K562 (cell line): Measurements from ENCODE around the gene KCNAB2. TPM values are rescaled to one million over a fixed set of nuclear protein-coding genes. Genes with fewer than 3 reads are reported as not detected.

ENCODE experiments used
- HNRNPK ChIP-seq: fragments of 200-400 bp; formaldehyde crosslinking; IDR thresholded peaks from one replicate; pipeline ENCODE4 v1.6.1; 2018; ENCODE audit warnings: mild to moderate bottlenecking, low read depth, low read length; ENCODE audit not compliant: poor library complexity, severe bottlenecking
- KLF6 ChIP-seq: fragments of 250-450 bp; sonication (Bioruptor Pico); IDR thresholded peaks from 2 replicates; pipeline ENCODE4 v1.4.0; 2020; ENCODE audit warnings: mild to moderate bottlenecking, moderate library complexity, borderline replicate concordance
- L3MBTL2 ChIP-seq: fragments of 450-650 bp; IDR thresholded peaks from 2 replicates; pipeline ENCODE4 v1.6.1; 2016; ENCODE audit warnings: mild to moderate bottlenecking, moderate library complexity
- MEIS2 ChIP-seq: fragments of 450-650 bp; IDR thresholded peaks from 2 replicates; pipeline ENCODE4 v1.6.1; 2014; ENCODE audit warnings: mild to moderate bottlenecking; ENCODE audit not compliant: partially characterized antibody
- NR2C1 ChIP-seq, 2 experiments: fragments of 450-650 bp; IDR thresholded peaks; 2 replicates each; pipeline ENCODE4 v1.6.1; 2017; ENCODE audit warnings: mild to moderate bottlenecking in 2 of 2, antibody characterized with exemption in 1 of 2, inconsistent platforms in 1 of 2, missing compliant biosample characterization in 1 of 2, missing genetic modification characterization in 1 of 2
- ZNF589 ChIP-seq: fragments of 200-800 bp; sonication (Bioruptor generic); IDR thresholded peaks from 2 replicates; pipeline ENCODE4 v1.6.1; 2016; ENCODE audit warnings: low read depth, missing genetic modification characterization, missing compliant biosample characterization
- ZNF75A ChIP-seq: fragments of 450-650 bp; formaldehyde crosslinking; IDR thresholded peaks from 2 replicates; pipeline ENCODE4 v1.4.0; 2020; ENCODE audit warnings: mild to moderate bottlenecking
- polyA plus RNA-seq, 8 experiments: library from polyadenylated mRNA; depleted of rRNA in 4 of 8; stranded (reverse) in 5 of 8; unstranded in 3 of 8; fragments of >200 nt; fragmentation: Nextera tagmentation in 2 of 8; fragmentation: Illumina TruSeq in 1 of 8; extraction: Ambion mirVana in 2 of 8; extraction: Trizol in 1 of 8; gene quantifications; 2 replicates each; pipeline versions ENCODE4 v1.2.1 to v1.2.3, GENCODE V29; 2011 to 2014; ENCODE audit warnings: inconsistent platforms in 1 of 8, missing spikeins in 1 of 8
- total RNA-seq, 7 experiments: library from RNA; depleted of rRNA in 6 of 7; stranded (reverse); fragments of >200 nt in 6 of 7; fragmentation: Illumina TruSeq in 2 of 7; extraction: Trizol in 2 of 7; gene quantifications; 2 replicates each; pipeline versions ENCODE4 v1.2.1 to v1.2.3, GENCODE V29; 2011 to 2021; ENCODE audit warnings: low replicate concordance in 1 of 7
- TF ChIP-seq, protein P1 (sequence below): fragments of 450-650 bp; conservative IDR thresholded peaks from 2 replicates; pipeline ENCODE4 v1.6.1; 2016; ENCODE audit warnings: missing genetic modification characterization, low read depth, mild to moderate bottlenecking, missing compliant biosample characterization, moderate library complexity
- TF ChIP-seq, protein P2 (sequence below): fragments of 450-650 bp; IDR thresholded peaks from 2 replicates; pipeline ENCODE4 v1.6.1; 2016; ENCODE audit warnings: mild to moderate bottlenecking
- TF ChIP-seq, protein P3 (sequence below), 2 experiments: fragments of 450-650 bp in 1 of 2; sonication (generic) in 1 of 2; formaldehyde crosslinking in 1 of 2; IDR thresholded peaks; 2 replicates each; pipeline versions ENCODE4 v1.7.1 to v1.9.0; 2016 to 2022; ENCODE audit warnings: inconsistent platforms in 1 of 2, mild to moderate bottlenecking in 1 of 2, missing genetic modification reagents in 1 of 2
- TF ChIP-seq, protein P4 (sequence below), 2 experiments: fragments of 450-650 bp in 1 of 2; sonication (generic) in 1 of 2; formaldehyde crosslinking in 1 of 2; IDR thresholded peaks in 1 of 2; conservative IDR thresholded peaks in 1 of 2; 2 replicates each; pipeline versions ENCODE4 v1.6.1 to v1.8.1; 2016 to 2023; ENCODE audit warnings: mild to moderate bottlenecking in 2 of 2, moderate library complexity in 2 of 2, inconsistent platforms in 1 of 2, missing genetic modification reagents in 1 of 2

Gene KCNAB2
- total and polyA plus RNA-seq, 9 of the 15 experiments (the other 6 are each of a cell fraction or from before 2014, with no cell fraction given) = 1.8 to 15.8 (median 7.1) TPM

DNA sequence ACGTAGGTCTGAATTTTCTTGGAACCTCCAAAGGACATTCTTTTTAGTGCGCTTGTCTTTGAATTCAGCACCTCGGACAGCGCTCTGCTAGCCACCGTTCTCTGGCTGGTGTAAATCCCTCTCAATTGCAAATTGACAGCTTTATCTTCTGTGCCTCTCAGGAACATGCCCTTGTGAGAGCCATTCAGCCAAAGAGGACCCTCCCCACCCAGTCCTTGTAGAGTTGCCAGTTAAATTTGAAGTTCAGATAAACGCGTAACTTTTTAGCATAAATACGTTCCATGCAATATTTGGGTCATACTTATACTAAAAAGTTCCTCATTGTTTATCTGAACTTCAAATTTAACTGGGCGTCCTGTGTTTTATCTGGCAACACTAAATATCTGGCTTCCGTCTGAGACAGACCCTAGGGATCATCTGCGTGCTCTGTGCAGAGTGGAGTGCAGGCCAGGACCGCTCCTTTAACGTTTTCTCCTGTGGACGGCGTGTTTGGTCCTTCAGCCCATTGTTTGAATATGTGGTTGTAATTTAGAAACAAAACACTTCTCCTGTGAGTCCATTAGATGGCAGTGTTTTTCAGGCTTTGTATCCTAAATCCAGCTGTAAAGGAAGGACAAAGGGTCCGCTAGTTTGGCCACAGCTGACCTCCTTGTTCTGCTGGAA, 7.0 kb downstream of the KCNAB2 start (continued):
- TF ChIP-seq, protein P1, sequence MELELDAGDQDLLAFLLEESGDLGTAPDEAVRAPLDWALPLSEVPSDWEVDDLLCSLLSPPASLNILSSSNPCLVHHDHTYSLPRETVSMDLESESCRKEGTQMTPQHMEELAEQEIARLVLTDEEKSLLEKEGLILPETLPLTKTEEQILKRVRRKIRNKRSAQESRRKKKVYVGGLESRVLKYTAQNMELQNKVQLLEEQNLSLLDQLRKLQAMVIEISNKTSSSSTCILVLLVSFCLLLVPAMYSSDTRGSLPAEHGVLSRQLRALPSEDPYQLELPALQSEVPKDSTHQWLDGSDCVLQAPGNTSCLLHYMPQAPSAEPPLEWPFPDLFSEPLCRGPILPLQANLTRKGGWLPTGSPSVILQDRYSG = peak; percentile 62; the same call in 1 of the 2 replicates
- no peak for TF ChIP-seq ZNF75A (CRISPR knock-in tag)
- TF ChIP-seq, protein P2, sequence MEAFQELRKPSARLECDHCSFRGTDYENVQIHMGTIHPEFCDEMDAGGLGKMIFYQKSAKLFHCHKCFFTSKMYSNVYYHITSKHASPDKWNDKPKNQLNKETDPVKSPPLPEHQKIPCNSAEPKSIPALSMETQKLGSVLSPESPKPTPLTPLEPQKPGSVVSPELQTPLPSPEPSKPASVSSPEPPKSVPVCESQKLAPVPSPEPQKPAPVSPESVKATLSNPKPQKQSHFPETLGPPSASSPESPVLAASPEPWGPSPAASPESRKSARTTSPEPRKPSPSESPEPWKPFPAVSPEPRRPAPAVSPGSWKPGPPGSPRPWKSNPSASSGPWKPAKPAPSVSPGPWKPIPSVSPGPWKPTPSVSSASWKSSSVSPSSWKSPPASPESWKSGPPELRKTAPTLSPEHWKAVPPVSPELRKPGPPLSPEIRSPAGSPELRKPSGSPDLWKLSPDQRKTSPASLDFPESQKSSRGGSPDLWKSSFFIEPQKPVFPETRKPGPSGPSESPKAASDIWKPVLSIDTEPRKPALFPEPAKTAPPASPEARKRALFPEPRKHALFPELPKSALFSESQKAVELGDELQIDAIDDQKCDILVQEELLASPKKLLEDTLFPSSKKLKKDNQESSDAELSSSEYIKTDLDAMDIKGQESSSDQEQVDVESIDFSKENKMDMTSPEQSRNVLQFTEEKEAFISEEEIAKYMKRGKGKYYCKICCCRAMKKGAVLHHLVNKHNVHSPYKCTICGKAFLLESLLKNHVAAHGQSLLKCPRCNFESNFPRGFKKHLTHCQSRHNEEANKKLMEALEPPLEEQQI = peak; percentile 75
- no peak for TF ChIP-seq HNRNPK
- TF ChIP-seq, protein P3, sequence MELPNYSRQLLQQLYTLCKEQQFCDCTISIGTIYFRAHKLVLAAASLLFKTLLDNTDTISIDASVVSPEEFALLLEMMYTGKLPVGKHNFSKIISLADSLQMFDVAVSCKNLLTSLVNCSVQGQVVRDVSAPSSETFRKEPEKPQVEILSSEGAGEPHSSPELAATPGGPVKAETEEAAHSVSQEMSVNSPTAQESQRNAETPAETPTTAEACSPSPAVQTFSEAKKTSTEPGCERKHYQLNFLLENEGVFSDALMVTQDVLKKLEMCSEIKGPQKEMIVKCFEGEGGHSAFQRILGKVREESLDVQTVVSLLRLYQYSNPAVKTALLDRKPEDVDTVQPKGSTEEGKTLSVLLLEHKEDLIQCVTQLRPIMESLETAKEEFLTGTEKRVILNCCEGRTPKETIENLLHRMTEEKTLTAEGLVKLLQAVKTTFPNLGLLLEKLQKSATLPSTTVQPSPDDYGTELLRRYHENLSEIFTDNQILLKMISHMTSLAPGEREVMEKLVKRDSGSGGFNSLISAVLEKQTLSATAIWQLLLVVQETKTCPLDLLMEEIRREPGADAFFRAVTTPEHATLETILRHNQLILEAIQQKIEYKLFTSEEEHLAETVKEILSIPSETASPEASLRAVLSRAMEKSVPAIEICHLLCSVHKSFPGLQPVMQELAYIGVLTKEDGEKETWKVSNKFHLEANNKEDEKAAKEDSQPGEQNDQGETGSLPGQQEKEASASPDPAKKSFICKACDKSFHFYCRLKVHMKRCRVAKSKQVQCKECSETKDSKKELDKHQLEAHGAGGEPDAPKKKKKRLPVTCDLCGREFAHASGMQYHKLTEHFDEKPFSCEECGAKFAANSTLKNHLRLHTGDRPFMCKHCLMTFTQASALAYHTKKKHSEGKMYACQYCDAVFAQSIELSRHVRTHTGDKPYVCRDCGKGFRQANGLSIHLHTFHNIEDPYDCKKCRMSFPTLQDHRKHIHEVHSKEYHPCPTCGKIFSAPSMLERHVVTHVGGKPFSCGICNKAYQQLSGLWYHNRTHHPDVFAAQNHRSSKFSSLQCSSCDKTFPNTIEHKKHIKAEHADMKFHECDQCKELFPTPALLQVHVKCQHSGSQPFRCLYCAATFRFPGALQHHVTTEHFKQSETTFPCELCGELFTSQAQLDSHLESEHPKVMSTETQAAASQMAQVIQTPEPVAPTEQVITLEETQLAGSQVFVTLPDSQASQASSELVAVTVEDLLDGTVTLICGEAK (IDR thresholded peaks at IDR 0.05) = peak; percentile 38; the same call in 1 of the 2 replicates
- TF ChIP-seq, protein P3 (CRISPR knock-in tag; IDR thresholded peaks at IDR 0.05) = no peak; the same call in 1 of the 2 replicates
- no peak for TF ChIP-seq NR2C1 (IDR thresholded peaks at IDR 0.05)
- TF ChIP-seq NR2C1 (tag; IDR thresholded peaks at IDR 0.05) = peak; percentile 43; the same call in 1 of the 2 replicates
- TF ChIP-seq MEIS2 = peak; percentile 78
- no peak for TF ChIP-seq KLF6
- TF ChIP-seq ZNF589 (CRISPR knock-in tag) = peak; percentile 68
- no peak for TF ChIP-seq L3MBTL2
- TF ChIP-seq, protein P4, sequence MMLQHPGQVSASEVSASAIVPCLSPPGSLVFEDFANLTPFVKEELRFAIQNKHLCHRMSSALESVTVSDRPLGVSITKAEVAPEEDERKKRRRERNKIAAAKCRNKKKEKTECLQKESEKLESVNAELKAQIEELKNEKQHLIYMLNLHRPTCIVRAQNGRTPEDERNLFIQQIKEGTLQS (IDR thresholded peaks at IDR 0.05) = no peak
- TF ChIP-seq, protein P4 (CRISPR knock-in tag; conservative IDR thresholded peaks at IDR 0.05) = peak; percentile 65; the same call in 1 of the 2 replicates
